Progenitor cell of endocrine pancreas (in vitro differentiated cells): ENCODE results near the gene MMP17. TPM values are rescaled to one million over a fixed set of nuclear protein-coding genes. Genes with fewer than 3 reads are reported as not detected.
"Not testable (repeated sequence)": the region's sequence is repeated elsewhere in the genome, so short reads cannot be mapped to it uniquely, and the experiment has no call there.

Experiments
- DNase-seq: peaks from one replicate; pipeline ENCODE4 v3.0.0; 2021; ENCODE audit warnings: low spot score; ENCODE audit not compliant: unreplicated experiment
- H3K27ac Mint-ChIP-seq: 2 replicates; pipeline ENCODE4 v1.8.0; 2021; ENCODE audit warnings: mild to moderate bottlenecking, moderate library complexity, mixed read lengths
- H3K27me3 Mint-ChIP-seq: 2 replicates; pipeline ENCODE4 v1.8.0; 2021; ENCODE audit warnings: mixed read lengths
- H3K36me3 Mint-ChIP-seq: 2 replicates; pipeline ENCODE4 v1.8.0; 2022; ENCODE audit warnings: mixed read lengths; ENCODE audit not compliant: insufficient read depth
- H3K4me1 Mint-ChIP-seq: 2 replicates; pipeline ENCODE4 v1.8.0; 2021; ENCODE audit warnings: low read depth, mixed read lengths
- H3K4me3 Mint-ChIP-seq: 2 replicates; pipeline ENCODE4 v1.8.0; 2021; ENCODE audit warnings: low read depth, mild to moderate bottlenecking, moderate library complexity, mixed read lengths
- H3K9me3 Mint-ChIP-seq: 2 replicates; pipeline ENCODE4 v1.8.0; 2021; ENCODE audit warnings: low read depth, mixed read lengths
- CTCF ChIP-seq: fragments of 200-600 bp; sonication (generic); IDR thresholded peaks from one replicate; pipeline ENCODE4 v1.5.0; 2021; ENCODE audit warnings: antibody characterized with exemption, mild to moderate bottlenecking; ENCODE audit not compliant: unreplicated experiment
- total RNA-seq: library from RNA; stranded (reverse); gene quantifications from 2 replicates; pipeline ENCODE4 v1.2.1, GENCODE V29; 2021

Gene MMP17
- total RNA-seq, 1 donor from 2014 or later, result 0.48 TPM

DNA sequence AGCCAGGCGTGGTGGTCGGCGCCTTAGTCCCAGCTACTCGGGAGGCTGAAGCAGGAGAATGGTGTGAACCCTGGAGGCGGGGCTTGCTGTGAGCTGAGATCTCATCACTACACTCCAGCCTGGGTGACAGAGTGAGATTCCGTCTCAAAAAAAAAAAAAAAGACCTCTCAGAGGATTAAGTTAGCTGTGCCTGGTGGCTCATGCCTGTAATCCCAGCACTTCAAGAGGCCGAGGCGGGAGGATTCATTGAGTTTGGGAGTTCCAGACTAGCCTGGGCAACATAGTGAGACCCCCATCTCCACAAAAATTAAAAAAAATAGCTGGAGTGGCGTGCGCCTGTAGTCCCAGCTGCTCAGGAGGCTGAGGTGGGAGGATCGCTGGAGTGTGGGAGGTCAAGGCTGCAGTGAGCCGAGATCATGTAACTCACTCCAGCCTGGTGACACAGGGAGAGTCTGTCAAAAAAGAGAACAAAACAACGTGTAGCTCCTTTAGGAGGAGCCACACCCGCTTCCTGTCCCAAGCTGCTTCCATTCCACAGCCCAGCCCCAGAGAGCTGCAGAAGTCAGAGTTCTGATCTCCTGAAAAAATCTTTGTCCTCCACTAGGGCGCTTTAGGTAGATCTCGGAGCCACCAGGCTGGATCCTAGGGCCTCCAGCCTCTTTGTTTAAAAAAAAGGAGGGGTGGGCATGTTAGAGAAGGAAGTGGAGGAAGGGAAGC lies 54.8 kb downstream of the MMP17 start:
- Mint-ChIP-seq H3K9me3 (peaks cover 7% of the 10 kb centered on the region), H3K27ac (no peak overlapping the region), H3K4me3 (no peak overlapping the region), H3K4me1 (peaks cover 2% of the 10 kb centered on the region), H3K27me3 (peaks cover 9% of the 10 kb centered on the region), H3K36me3 (no peaks in the 10 kb centered on the region)
- no peak for TF ChIP-seq CTCF
- DNase-seq, result no peak

DNA sequence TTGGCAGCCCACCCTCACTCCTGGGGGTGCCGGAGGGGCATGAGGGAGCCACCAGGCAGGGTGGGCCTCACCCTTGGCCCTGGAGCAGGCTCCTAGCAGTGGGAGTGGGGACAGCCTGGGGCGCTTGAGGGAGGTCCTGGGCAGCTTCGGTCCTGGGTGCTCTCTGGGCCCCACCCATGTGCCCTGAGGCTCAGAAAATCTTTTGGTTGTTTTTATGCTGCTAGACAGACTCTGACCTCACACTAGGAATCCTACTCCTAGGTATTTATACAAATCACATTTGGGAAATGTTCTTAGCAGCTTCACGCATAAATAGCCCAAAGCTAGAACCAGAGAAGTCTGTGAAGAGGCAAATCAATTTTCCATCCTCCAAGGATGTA lies 55.3 kb downstream of the MMP17 start:
- peaks cover 7% of the 10 kb centered on the region for H3K9me3 Mint-ChIP-seq
- no peak overlapping the region for H3K4me3 Mint-ChIP-seq
- no peak for TF ChIP-seq CTCF
- H3K27me3 Mint-ChIP-seq, result peaks cover 7% of the 10 kb centered on the region
- peaks cover 2% of the 10 kb centered on the region for H3K4me1 Mint-ChIP-seq
- H3K27ac Mint-ChIP-seq, result no peak overlapping the region
- DNase-seq, result no peak
- H3K36me3 Mint-ChIP-seq, result no peaks in the 10 kb centered on the region

GRCh38 chr12:131885076-131885475 lies 56.9 kb downstream of the MMP17 start:
- not testable (repeated sequence) for H3K4me3 Mint-ChIP-seq, H3K36me3 Mint-ChIP-seq
- H3K27me3 Mint-ChIP-seq, result peaks cover 12% of the 10 kb centered on the region

DNA sequence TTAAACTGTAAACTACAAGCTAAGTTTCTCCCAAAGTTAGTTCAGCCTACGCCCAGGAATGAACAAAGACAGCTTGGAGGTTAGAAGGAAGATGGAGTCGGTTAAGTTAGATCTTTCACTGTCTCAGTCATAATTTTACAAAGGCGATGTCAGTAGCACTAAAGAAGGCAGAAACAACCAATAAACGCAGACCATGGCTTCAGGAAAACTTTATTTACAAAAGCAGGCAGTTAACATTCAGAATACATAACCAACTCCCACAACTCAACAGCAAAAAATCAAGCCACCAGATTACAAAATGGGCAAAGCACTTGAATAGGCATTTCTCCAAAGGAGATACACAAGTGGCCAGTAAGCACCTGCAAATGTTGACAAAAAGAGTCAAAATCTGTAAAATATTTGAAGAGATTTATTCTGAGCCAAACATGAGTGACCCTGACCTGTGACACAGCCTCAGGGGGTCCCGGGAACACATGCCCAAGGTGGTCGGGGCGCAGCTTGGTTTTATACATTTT lies 57.4 kb downstream of the MMP17 start:
- H3K27ac Mint-ChIP-seq, result no peak overlapping the region
- peaks cover 9% of the 10 kb centered on the region for H3K27me3 Mint-ChIP-seq
- peaks cover 7% of the 10 kb centered on the region for H3K9me3 Mint-ChIP-seq
- H3K36me3 Mint-ChIP-seq, result no peaks in the 10 kb centered on the region
- TF ChIP-seq CTCF, result no peak
- H3K4me3 Mint-ChIP-seq, result no peak overlapping the region
- DNase-seq, result no peak
- H3K4me1 Mint-ChIP-seq, result peaks cover 7% of the 10 kb centered on the region

More at GRCh38 chr12:131885076-131885475, 56.9 kb downstream of the MMP17 start:
- not testable (repeated sequence) for H3K9me3 Mint-ChIP-seq, DNase-seq, H3K27ac Mint-ChIP-seq, H3K4me1 Mint-ChIP-seq

GRCh38 chr12:131891722-131892121 lies 63.5 kb downstream of the MMP17 start:
- H3K4me3 Mint-ChIP-seq, DNase-seq, H3K27ac Mint-ChIP-seq, H3K9me3 Mint-ChIP-seq, H3K36me3 Mint-ChIP-seq, H3K27me3 Mint-ChIP-seq: not testable (repeated sequence)
- peaks cover 13% of the 10 kb centered on the region for H3K4me1 Mint-ChIP-seq

DNA sequence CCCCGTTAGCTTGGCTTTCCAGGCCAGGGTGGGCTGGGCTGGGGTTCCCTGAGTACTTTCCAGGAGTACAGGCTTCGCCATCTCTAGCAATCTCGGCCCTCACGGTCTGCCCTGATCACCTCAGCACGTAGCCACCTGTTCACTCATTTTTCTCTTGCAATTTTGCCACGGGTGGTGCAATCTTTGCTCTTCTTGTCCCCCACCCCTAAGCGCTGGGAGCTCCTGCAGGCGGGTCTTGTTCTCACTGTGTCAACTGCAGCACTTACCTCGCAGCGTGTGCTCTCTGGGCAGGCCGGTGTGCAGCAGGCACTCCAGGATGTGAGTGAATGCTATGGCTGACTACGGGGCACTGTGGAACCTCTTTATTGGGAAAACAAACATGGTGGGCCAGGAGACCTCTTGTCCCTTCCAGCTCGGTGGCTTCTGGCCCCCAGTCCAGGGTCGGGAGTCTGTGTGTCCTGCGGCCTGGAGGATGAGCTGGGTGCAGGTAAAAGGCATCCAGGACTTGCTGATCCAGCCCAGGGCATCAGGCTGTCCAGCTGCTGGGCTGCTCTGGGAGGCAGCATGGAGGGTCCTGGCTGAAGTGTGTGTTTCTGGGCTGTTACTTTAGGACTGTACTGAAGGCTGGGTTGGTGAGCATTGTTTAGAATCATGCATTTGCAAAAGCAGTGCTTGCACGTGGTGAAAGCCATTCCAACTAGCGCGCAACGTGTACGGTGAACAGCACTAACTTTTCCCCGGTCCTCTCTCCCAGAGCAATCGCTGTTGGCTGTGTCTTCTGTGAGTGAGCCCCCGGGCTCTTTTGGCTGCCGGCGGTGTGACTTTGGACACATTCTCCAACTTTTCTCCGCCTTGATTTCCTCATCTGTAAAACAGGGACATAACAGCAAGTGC lies 64.8 kb downstream of the MMP17 start:
- Mint-ChIP-seq H3K27me3 (peaks cover 9% of the 10 kb centered on the region), H3K4me3 (peak overlapping the region; percentile 35), H3K36me3 (peaks cover under 1% of the 10 kb centered on the region), H3K9me3 (no peaks in the 10 kb centered on the region), H3K27ac (peak overlapping the region; percentile 62), H3K4me1 (peaks cover 17% of the 10 kb centered on the region)
- TF ChIP-seq CTCF, result no peak
- DNase-seq, result no peak
